Measurements from ENCODE around the gene RHOBTB3. TPM values are rescaled to one million over a fixed set of nuclear protein-coding genes. Genes with fewer than 3 reads are reported as not detected.

The RHOBTB3 gene
- total and polyA plus RNA-seq, 10 of the 15 experiments (the other 5 are each of a cell fraction or from before 2014, with no cell fraction given), result 3.6 to 42.8 (median 8.4) TPM

DNA sequence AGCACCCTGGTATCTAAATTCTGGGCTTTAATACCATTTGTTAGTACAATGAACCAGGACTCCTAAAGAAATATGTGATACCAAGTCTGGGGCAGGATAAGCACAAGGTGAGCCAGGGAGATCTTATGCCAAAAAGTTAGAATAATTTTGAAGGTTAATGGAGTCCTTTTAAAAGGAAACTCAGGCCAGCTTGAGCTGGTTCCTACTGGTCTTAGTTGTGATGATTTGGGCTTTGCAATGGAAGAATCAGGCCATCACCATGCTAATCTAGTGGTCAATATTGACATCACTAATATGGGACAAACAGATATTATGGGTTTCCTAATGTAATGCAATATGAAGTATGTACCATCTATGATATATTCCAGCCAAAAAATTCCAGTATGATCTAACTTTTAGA lies 40.8 kb upstream of the RHOBTB3 start:
- BruUV-seq (replicated peaks), result no TSS peak
- SMC1A ChIA-PET (ENCODE audit: uncharacterized antibody, unreplicated experiment), result interaction anchor here (1.1 kb wide), 1 partner anchor 20 kb away, joined by 3 read pairs; no protein-coding TSS in a partner anchor
- in situ Hi-C loops (cut with MboI) (no loop called here), intact Hi-C loops (cut with micrococcal nuclease; ENCODE audit: unreplicated experiment) (no loop called here)
- RAD21 ChIA-PET (ENCODE audit: unreplicated experiment), result no interaction called here
- H3K9me3 ChIP-seq (replicated peaks; ENCODE audit: control insufficient read depth, insufficient read depth, low read length), result no peaks in the 10 kb centered on the region
- H3K79me2 ChIP-seq (ENCODE audit: control insufficient read depth, insufficient read depth, low read length), result no peaks in the 10 kb centered on the region
- H3K27me3 ChIP-seq (replicated peaks in 1 of 2; ENCODE audit: control insufficient read depth in 2 of 2, insufficient read depth in 2 of 2, low read length in 1 of 2), result no peaks in the 10 kb centered on the region
- no peak overlapping the region for H3K27ac ChIP-seq (ENCODE audit: control insufficient read depth, insufficient read depth)
- H4K20me1 ChIP-seq (ENCODE audit: control insufficient read depth, insufficient read depth), result no peaks in the 10 kb centered on the region
- ATAC-seq (no peak), DNase-seq (ENCODE audit: low read depth, low spot score) (no peak), FAIRE-seq (no peak)
- no peaks in the 10 kb centered on the region for H3K4me1 ChIP-seq (ENCODE audit: control insufficient read depth, insufficient read depth, low read length)
- H3K4me2 ChIP-seq (ENCODE audit: control insufficient read depth, insufficient read depth), result no peak overlapping the region
- CTCF ChIA-PET, result no interaction called here
- POLR2A ChIA-PET, result interaction anchor here (0.7 to 1.5 kb wide), 2 partner anchors 10 to 67 kb away, joined by 3 to 5 read pairs; no protein-coding TSS in a partner anchor
- TF ChIP-seq RAD51 (IDR thresholded peaks at IDR 0.05) (no peak), LARP7 (IDR thresholded peaks at IDR 0.05) (no peak), TCF7 (IDR thresholded peaks at IDR 0.05; ENCODE audit: borderline replicate concordance) (no peak), ZZZ3 (IDR thresholded peaks at IDR 0.05; ENCODE audit: control insufficient read depth, insufficient read length, low read depth) (no peak), ESRRA (IDR thresholded peaks at IDR 0.05; ENCODE audit: low read length) (no peak), RFX5 (IDR thresholded peaks at IDR 0.05; ENCODE audit: low read depth, low read length) (no peak), YBX1 (IDR thresholded peaks at IDR 0.05) (no peak), NR2F1 (conservative IDR thresholded peaks at IDR 0.05) (no peak), ZNF24 (IDR thresholded peaks at IDR 0.05) (no peak), BCL11A (IDR thresholded peaks at IDR 0.05; ENCODE audit: low read depth, low read length) (no peak), NR2C2 (IDR thresholded peaks at IDR 0.05; ENCODE audit: borderline replicate concordance, control insufficient read depth, insufficient read length, low read depth) (no peak), CBFB (IDR thresholded peaks at IDR 0.05; ENCODE audit: low read depth) (no peak), ETV6 (conservative IDR thresholded peaks at IDR 0.05 in 1 of 2, IDR thresholded peaks at IDR 0.05 in 1 of 2; ENCODE audit: borderline replicate concordance in 1 of 2, low read depth in 1 of 2) (no peak), MTA3 (IDR thresholded peaks at IDR 0.05; ENCODE audit: borderline replicate concordance, low read length) (no peak), WRNIP1 (IDR thresholded peaks at IDR 0.05; ENCODE audit: borderline replicate concordance, low read depth, low read length) (no peak)
- TF ChIP-seq, protein P1, sequence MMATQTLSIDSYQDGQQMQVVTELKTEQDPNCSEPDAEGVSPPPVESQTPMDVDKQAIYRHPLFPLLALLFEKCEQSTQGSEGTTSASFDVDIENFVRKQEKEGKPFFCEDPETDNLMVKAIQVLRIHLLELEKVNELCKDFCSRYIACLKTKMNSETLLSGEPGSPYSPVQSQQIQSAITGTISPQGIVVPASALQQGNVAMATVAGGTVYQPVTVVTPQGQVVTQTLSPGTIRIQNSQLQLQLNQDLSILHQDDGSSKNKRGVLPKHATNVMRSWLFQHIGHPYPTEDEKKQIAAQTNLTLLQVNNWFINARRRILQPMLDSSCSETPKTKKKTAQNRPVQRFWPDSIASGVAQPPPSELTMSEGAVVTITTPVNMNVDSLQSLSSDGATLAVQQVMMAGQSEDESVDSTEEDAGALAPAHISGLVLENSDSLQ (IDR thresholded peaks at IDR 0.05), result no peak
- no peak overlapping the region for H3K4me3 ChIP-seq
- no peak overlapping the region for H3K9ac ChIP-seq (ENCODE audit: control insufficient read depth, insufficient read depth, low read length)
- H2AFZ ChIP-seq (ENCODE audit: control insufficient read depth, low read depth, low read length), result no peak overlapping the region
- H3K36me3 ChIP-seq (ENCODE audit: control insufficient read depth in 2 of 2, insufficient read depth in 2 of 2, low read length in 1 of 2), result no peaks in the 10 kb centered on the region
